ENCODE data around the gene TOMM40.
"Not testable (repeated sequence)": the region's sequence is repeated elsewhere in the genome, so short reads cannot be mapped to it uniquely, and the experiment has no call there.

The TOMM40 gene

GRCh38 chr19:44891016-44891882, at the start of gene TOMM40:
TOMM40 (plus strand) TSS chr19:44891254; CDS start chr19:44891416, 162 bp downstream.
- peak; percentile 100 for DNase-seq

GRCh38 chr19:44845286-44845611, 45.8 kb upstream of the TOMM40 start:
- DNase-seq, result no peak

- peak; percentile 97 for DNase-seq
Measured at GRCh38 chr19:44845612-44846454, 45.2 kb upstream of the TOMM40 start, which contains the start of gene NECTIN2. NECTIN2 (plus strand) TSS chr19:44846297; CDS start chr19:44846526, 229 bp downstream.

GRCh38 chr19:44846455-44847143, 44.5 kb upstream of the TOMM40 start:
- DNase-seq, result peak; percentile 11

GRCh38 chr19:44847144-44848035, 43.7 kb upstream of the TOMM40 start:
- peak; percentile 11 for DNase-seq

GRCh38 chr19:44848036-44848811, 42.8 kb upstream of the TOMM40 start:
- DNase-seq, result peak; percentile 18

- no peak for DNase-seq
Measured at GRCh38 chr19:44848812-44849447, 42.1 kb upstream of the TOMM40 start.

- no peak for DNase-seq
Measured at GRCh38 chr19:44850641-44851109, 40.4 kb upstream of the TOMM40 start.

GRCh38 chr19:44851427-44851826, 39.6 kb upstream of the TOMM40 start:
- no peak for DNase-seq

- DNase-seq, result no peak
Measured at GRCh38 chr19:44855606-44856005, 35.4 kb upstream of the TOMM40 start.

GRCh38 chr19:44856421-44857083, 34.5 kb upstream of the TOMM40 start:
- DNase-seq, result no peak

- no peak for DNase-seq
Measured at GRCh38 chr19:44857837-44858236, 33.2 kb upstream of the TOMM40 start.

- not testable (repeated sequence) for DNase-seq
Measured at GRCh38 chr19:44861576-44861975, 29.5 kb upstream of the TOMM40 start.

GRCh38 chr19:44863990-44864389, 27.1 kb upstream of the TOMM40 start:
- DNase-seq, result no peak

GRCh38 chr19:44865196-44865767, 25.8 kb upstream of the TOMM40 start:
- no peak for DNase-seq

- DNase-seq, result no peak
Measured at GRCh38 chr19:44866664-44867063, 24.4 kb upstream of the TOMM40 start.

- no peak for DNase-seq
Measured at GRCh38 chr19:44867578-44867977, 23.5 kb upstream of the TOMM40 start.

GRCh38 chr19:44869733-44870470, 21.2 kb upstream of the TOMM40 start:
- no peak for DNase-seq

GRCh38 chr19:44871809-44872208, 19.2 kb upstream of the TOMM40 start:
- DNase-seq, result no peak

Measured in amniotic stem cell (primary cell).